Measurements from ENCODE around the gene CMTM2.
"Not testable (repeated sequence)": the region's sequence is repeated elsewhere in the genome, so short reads cannot be mapped to it uniquely, and the experiment has no call there.

CMTM2 gene

DNA sequence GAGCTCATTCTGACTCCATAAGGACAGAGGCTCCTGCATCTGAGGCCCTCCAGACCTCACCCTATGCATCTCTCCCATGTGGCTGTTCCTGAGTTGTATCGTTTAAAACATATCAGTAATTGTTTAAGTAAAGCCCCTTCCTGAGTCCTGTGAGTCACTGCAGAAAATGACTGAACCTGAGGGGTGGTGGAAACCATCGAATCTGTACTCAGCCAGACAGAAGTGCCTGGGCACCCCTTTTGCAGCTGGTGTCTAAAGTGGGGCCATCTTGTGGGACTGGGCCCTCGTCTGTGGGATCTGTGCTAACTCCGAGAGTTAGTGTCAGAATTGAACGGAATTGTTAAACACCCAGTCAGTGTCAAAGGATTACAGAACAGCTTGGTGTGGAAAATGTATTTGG, 50.6 kb downstream of the CMTM2 start:
- peaks cover 3% of the 10 kb centered on the region; the same call in 1 of the 2 replicates for H3K9me3 ChIP-seq (ENCODE audit: insufficient read depth, low read length)
- no peaks in the 10 kb centered on the region for H3K4me1 ChIP-seq (ENCODE audit: insufficient read depth, insufficient read length)
- DNase-seq (ENCODE audit: low read depth, low spot score) = no peak
- no peak overlapping the region for H3K9ac ChIP-seq (ENCODE audit: insufficient read length, low read depth)
- H3K27me3 ChIP-seq (ENCODE audit: insufficient read depth, insufficient read length) = no peaks in the 10 kb centered on the region
- H3K36me3 ChIP-seq (ENCODE audit: insufficient read depth, insufficient read length, low read length) = peaks cover 16% of the 10 kb centered on the region
- TF ChIP-seq ZNF274 (IDR thresholded peaks at IDR 0.05; ENCODE audit: low read depth, low read length) = no peak
- no peak for TF ChIP-seq SUZ12 (IDR thresholded peaks at IDR 0.05; ENCODE audit: extremely low read depth, insufficient read depth, insufficient read length)
- no peak for TF ChIP-seq YY1 (IDR thresholded peaks at IDR 0.05; ENCODE audit: insufficient read depth, insufficient read length)
- H3K4me3 ChIP-seq (ENCODE audit: insufficient read length, low read depth) = no peak overlapping the region

DNA sequence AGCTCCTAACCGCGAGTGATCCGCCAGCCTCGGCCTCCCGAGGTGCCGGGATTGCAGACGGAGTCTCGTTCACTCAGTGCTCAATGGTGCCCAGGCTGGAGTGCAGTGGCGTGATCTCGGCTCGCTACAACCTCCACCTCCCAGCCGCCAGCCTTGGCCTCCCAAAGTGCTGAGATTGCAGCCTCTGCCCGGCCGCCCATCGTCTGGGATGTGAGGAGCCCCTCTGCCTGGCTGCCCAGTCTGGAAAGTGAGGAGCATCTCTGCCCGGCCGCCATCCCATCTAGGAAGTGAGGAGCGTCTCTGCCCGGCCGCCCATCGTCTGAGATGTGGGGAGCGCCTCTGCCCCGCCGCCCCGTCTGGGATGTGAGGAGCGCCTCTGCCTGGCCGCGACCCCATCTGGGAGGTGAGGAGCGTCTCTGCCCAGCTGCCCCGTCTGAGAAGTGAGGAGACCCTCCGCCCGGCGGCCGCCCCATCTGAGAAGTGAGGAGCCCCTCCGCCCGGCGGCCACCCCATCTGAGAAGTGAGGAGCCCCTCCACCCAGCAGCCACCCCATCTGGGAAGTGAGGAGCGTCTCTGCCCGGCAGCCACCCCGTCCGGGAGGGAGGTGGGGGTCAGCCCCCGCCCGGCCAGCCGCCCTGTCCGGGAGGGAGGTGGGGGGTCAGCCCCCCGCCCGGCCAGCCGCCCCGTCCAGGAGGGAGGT, 51.4 kb downstream of the CMTM2 start:
- not testable (repeated sequence) for H3K9me3 ChIP-seq (ENCODE audit: insufficient read depth, low read length); H3K27me3 ChIP-seq (ENCODE audit: insufficient read depth, insufficient read length); DNase-seq (ENCODE audit: low read depth, low spot score); H3K4me1 ChIP-seq (ENCODE audit: insufficient read depth, insufficient read length); H3K4me3 ChIP-seq (ENCODE audit: insufficient read length, low read depth); H3K9ac ChIP-seq (ENCODE audit: insufficient read length, low read depth)
- H3K36me3 ChIP-seq (ENCODE audit: insufficient read depth, insufficient read length, low read length) = peaks cover 22% of the 10 kb centered on the region

DNA sequence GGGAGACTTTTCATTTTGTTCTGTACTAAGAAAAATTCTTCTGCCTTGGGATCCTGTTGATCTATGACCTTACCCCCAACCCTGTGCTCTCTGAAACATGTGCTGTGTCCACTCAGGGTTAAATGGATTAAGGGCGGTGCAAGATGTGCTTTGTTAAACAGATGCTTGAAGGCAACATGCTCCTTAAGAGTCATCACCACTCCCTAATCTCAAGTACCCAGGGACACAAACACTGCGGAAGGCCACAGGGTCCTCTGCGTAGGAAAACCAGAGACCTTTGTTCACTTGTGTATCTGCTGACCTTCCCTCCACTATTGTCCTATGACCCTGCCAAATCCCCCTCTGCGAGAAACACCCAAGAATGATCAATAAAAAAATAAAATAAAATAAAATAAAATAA, 52.3 kb downstream of the CMTM2 start:
- H3K27me3 ChIP-seq (ENCODE audit: insufficient read depth, insufficient read length); H3K4me3 ChIP-seq (ENCODE audit: insufficient read length, low read depth); DNase-seq (ENCODE audit: low read depth, low spot score); H3K9ac ChIP-seq (ENCODE audit: insufficient read length, low read depth); H3K4me1 ChIP-seq (ENCODE audit: insufficient read depth, insufficient read length); H3K9me3 ChIP-seq (ENCODE audit: insufficient read depth, low read length): not testable (repeated sequence)
- peaks cover 27% of the 10 kb centered on the region for H3K36me3 ChIP-seq (ENCODE audit: insufficient read depth, insufficient read length, low read length)

DNA sequence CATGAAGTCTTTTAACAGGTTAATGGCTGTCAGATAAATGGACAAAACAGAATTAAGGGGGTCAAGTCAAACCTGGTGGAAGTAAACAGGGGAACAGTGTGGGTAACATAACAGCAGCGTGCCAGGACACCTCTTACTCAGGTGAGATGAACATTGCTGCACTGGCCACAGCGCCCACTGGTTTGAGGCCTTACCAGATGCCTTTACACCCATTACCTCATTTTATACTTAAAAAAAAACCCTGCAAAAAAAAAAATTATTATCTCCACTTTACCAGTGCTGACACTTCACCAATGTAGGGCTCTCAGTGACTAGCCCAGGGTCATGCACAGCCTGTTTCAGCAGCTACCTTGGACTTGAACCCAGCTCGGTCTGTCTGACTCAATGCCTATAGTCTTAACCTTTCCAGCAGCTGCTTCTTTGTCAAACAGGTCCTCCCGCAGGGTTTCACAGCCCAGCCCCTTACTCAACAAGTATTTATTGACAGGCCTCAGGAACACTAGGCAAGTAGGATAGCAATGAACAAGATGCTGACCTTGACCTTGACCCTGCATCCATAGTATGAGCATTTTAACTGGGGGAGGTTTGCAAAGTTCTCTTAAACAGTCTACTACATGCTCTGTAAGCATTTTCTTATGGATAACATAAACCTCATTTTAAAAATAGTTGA, 55.4 kb downstream of the CMTM2 start:
- no peaks in the 10 kb centered on the region for H3K27me3 ChIP-seq (ENCODE audit: insufficient read depth, insufficient read length)
- H3K4me3 ChIP-seq (ENCODE audit: insufficient read length, low read depth) = no peak overlapping the region
- H3K36me3 ChIP-seq (ENCODE audit: insufficient read depth, insufficient read length, low read length) = peaks cover 23% of the 10 kb centered on the region
- TF ChIP-seq ZNF274 (IDR thresholded peaks at IDR 0.05; ENCODE audit: low read depth, low read length) = no peak
- TF ChIP-seq YY1 (IDR thresholded peaks at IDR 0.05; ENCODE audit: insufficient read depth, insufficient read length) = no peak
- no peak for TF ChIP-seq SUZ12 (IDR thresholded peaks at IDR 0.05; ENCODE audit: extremely low read depth, insufficient read depth, insufficient read length)
- no peak for DNase-seq (ENCODE audit: low read depth, low spot score)
- no peak overlapping the region for H3K9ac ChIP-seq (ENCODE audit: insufficient read length, low read depth)
- peaks cover 3% of the 10 kb centered on the region; the same call in 1 of the 2 replicates for H3K9me3 ChIP-seq (ENCODE audit: insufficient read depth, low read length)
- H3K4me1 ChIP-seq (ENCODE audit: insufficient read depth, insufficient read length) = no peaks in the 10 kb centered on the region

DNA sequence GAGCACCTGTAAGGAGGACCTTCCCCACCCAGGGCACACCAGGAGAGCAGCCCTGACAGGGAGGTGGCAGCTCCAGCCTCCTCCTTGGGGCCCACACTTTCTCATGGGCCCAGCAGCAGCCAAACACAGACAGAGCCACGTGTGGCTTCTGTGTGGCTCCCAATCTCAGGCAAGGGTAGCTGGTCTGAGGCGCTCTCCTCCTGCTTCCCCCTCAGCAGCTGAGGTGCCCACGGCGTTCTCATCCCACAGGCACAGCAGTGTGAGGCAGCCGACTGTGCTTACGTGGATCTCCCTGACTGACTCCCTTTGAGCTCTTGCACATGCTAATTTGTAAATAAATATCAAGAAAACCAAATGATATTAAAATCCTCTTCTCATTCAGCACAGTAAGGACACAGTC, 56.1 kb downstream of the CMTM2 start:
- Histone ChIP-seq H3K4me1 (ENCODE audit: insufficient read depth, insufficient read length) (no peaks in the 10 kb centered on the region), H3K9ac (ENCODE audit: insufficient read length, low read depth) (no peak overlapping the region), H3K4me3 (ENCODE audit: insufficient read length, low read depth) (no peak overlapping the region), H3K27me3 (ENCODE audit: insufficient read depth, insufficient read length) (no peaks in the 10 kb centered on the region), H3K36me3 (ENCODE audit: insufficient read depth, insufficient read length, low read length) (peaks cover 22% of the 10 kb centered on the region), H3K9me3 (ENCODE audit: insufficient read depth, low read length) (peaks cover 3% of the 10 kb centered on the region; the same call in 1 of the 2 replicates)
- no peak for TF ChIP-seq SUZ12 (IDR thresholded peaks at IDR 0.05; ENCODE audit: extremely low read depth, insufficient read depth, insufficient read length)
- TF ChIP-seq YY1 (IDR thresholded peaks at IDR 0.05; ENCODE audit: insufficient read depth, insufficient read length) = no peak
- no peak for TF ChIP-seq ZNF274 (IDR thresholded peaks at IDR 0.05; ENCODE audit: low read depth, low read length)
- DNase-seq (ENCODE audit: low read depth, low spot score) = no peak

DNA sequence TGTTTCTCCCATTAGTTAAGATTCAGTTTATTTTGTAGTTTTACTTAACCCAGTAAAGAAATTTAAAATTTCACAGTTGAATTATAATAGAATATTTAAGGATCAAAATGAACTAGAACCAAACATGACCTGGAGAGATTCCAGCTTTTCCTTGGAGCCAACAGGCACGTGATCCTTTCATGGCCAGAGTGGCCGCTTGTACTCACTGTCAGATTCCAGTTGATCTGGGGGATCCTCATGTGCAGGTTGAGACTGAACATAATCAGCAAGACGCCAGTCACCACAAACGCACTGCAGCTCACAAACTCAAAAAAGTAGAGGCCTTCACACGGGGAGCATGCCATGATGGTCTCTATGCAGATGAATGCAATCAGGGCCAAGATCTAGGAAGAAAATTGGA, 56.9 kb downstream of the CMTM2 start:
- peaks cover 3% of the 10 kb centered on the region; the same call in 1 of the 2 replicates for H3K9me3 ChIP-seq (ENCODE audit: insufficient read depth, low read length)
- no peak overlapping the region for H3K9ac ChIP-seq (ENCODE audit: insufficient read length, low read depth)
- no peaks in the 10 kb centered on the region for H3K27me3 ChIP-seq (ENCODE audit: insufficient read depth, insufficient read length)
- no peak overlapping the region for H3K4me3 ChIP-seq (ENCODE audit: insufficient read length, low read depth)
- no peak for DNase-seq (ENCODE audit: low read depth, low spot score)
- peaks cover 22% of the 10 kb centered on the region for H3K36me3 ChIP-seq (ENCODE audit: insufficient read depth, insufficient read length, low read length)
- TF ChIP-seq YY1 (IDR thresholded peaks at IDR 0.05; ENCODE audit: insufficient read depth, insufficient read length) (no peak), ZNF274 (IDR thresholded peaks at IDR 0.05; ENCODE audit: low read depth, low read length) (no peak), SUZ12 (IDR thresholded peaks at IDR 0.05; ENCODE audit: extremely low read depth, insufficient read depth, insufficient read length) (no peak)
- no peaks in the 10 kb centered on the region for H3K4me1 ChIP-seq (ENCODE audit: insufficient read depth, insufficient read length)

DNA sequence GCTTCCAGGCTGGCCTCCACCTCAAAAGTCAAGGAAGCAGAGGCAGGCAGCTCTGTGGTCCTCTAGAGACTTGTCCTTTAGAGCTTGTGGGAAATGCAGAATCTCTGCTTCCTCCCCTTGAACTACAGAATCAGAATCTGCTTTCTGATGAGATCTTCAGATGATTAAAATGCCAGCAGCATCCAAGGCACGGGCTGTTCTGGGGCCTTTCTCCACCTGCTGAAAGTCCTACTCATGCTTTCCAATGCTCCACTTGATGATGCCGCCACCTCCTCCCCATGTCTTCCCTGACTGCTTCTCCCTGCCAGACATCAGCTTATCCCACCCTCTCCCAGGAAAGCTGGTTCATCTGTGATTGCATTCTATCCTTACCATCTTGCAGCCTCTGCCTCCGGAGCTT, 58.5 kb downstream of the CMTM2 start:
- TF ChIP-seq SUZ12 (IDR thresholded peaks at IDR 0.05; ENCODE audit: extremely low read depth, insufficient read depth, insufficient read length) (no peak), YY1 (IDR thresholded peaks at IDR 0.05; ENCODE audit: insufficient read depth, insufficient read length) (no peak), ZNF274 (IDR thresholded peaks at IDR 0.05; ENCODE audit: low read depth, low read length) (no peak)
- Histone ChIP-seq H3K9me3 (ENCODE audit: insufficient read depth, low read length) (no peaks in the 10 kb centered on the region), H3K36me3 (ENCODE audit: insufficient read depth, insufficient read length, low read length) (peaks cover 20% of the 10 kb centered on the region), H3K27me3 (ENCODE audit: insufficient read depth, insufficient read length) (no peaks in the 10 kb centered on the region), H3K4me1 (ENCODE audit: insufficient read depth, insufficient read length) (no peaks in the 10 kb centered on the region), H3K9ac (ENCODE audit: insufficient read length, low read depth) (no peak overlapping the region), H3K4me3 (ENCODE audit: insufficient read length, low read depth) (no peak overlapping the region)
- no peak for DNase-seq (ENCODE audit: low read depth, low spot score)
